OCI-LY7 (cell line): ENCODE results near the gene PCDH8.

Experiments used
- EZH2phosphoT487 ChIP-seq: fragments of 200-600 bp; sonication (generic); IDR thresholded peaks from 2 replicates; pipeline ENCODE4 v1.6.1; 2018; ENCODE audit warnings: low read depth, borderline replicate concordance, mild to moderate bottlenecking, mixed run types, antibody characterized with exemption, low read length, moderate library complexity, mixed read lengths
- TF ChIP-seq, protein P1 (sequence below): fragments of 200-600 bp; sonication (generic); conservative IDR thresholded peaks from 2 replicates; pipeline ENCODE4 v1.5.1; 2014; ENCODE audit warnings: mild to moderate bottlenecking, antibody characterized with exemption, low read length, moderate library complexity, mixed read lengths

GRCh38 chr13:52804202-52804641, 44.2 kb downstream of the PCDH8 start:
- TF ChIP-seq, protein P1, sequence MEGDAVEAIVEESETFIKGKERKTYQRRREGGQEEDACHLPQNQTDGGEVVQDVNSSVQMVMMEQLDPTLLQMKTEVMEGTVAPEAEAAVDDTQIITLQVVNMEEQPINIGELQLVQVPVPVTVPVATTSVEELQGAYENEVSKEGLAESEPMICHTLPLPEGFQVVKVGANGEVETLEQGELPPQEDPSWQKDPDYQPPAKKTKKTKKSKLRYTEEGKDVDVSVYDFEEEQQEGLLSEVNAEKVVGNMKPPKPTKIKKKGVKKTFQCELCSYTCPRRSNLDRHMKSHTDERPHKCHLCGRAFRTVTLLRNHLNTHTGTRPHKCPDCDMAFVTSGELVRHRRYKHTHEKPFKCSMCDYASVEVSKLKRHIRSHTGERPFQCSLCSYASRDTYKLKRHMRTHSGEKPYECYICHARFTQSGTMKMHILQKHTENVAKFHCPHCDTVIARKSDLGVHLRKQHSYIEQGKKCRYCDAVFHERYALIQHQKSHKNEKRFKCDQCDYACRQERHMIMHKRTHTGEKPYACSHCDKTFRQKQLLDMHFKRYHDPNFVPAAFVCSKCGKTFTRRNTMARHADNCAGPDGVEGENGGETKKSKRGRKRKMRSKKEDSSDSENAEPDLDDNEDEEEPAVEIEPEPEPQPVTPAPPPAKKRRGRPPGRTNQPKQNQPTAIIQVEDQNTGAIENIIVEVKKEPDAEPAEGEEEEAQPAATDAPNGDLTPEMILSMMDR, result no peak
- TF ChIP-seq EZH2phosphoT487, result no peak
